SU-DHL-6 (cell line): ENCODE results near the gene AGPAT2.

ENCODE experiments used
- EZH2phosphoT487 ChIP-seq: fragments of 200-600 bp; sonication (generic), shearing (Covaris generic); conservative IDR thresholded peaks from 2 replicates; pipeline ENCODE4 v1.6.1; 2018; ENCODE audit warnings: mild to moderate bottlenecking, antibody characterized with exemption, low read length, moderate library complexity, mixed read lengths
- TF ChIP-seq, protein P1 (sequence below): fragments of 200-600 bp; sonication (generic); IDR thresholded peaks from one replicate; pipeline ENCODE4 v1.5.1; 2017; ENCODE audit warnings: antibody characterized with exemption, mild to moderate bottlenecking, low read length, moderate library complexity; ENCODE audit not compliant: insufficient read depth, poor library complexity, severe bottlenecking

DNA sequence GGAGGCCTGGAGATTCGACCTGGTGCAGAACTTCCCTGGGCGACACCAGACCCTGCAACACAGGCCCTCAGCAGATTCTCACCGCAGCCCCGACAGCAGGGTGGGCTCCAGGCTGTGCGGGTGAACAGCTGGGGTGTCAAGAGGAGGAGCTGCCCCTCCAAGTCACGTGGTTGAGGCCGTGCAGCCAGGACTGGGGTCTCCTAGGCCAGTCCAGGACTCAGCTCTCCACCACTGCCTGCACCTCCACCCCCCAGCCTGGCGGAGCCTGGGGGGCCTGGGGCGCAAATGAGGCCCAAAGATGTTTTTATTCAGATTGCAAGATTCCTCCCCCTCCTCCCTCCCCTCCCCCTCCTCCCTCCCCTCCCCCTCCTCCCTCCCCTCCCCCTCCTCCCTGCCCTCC lies 9.2 kb upstream of the AGPAT2 start:
- TF ChIP-seq, protein P1, sequence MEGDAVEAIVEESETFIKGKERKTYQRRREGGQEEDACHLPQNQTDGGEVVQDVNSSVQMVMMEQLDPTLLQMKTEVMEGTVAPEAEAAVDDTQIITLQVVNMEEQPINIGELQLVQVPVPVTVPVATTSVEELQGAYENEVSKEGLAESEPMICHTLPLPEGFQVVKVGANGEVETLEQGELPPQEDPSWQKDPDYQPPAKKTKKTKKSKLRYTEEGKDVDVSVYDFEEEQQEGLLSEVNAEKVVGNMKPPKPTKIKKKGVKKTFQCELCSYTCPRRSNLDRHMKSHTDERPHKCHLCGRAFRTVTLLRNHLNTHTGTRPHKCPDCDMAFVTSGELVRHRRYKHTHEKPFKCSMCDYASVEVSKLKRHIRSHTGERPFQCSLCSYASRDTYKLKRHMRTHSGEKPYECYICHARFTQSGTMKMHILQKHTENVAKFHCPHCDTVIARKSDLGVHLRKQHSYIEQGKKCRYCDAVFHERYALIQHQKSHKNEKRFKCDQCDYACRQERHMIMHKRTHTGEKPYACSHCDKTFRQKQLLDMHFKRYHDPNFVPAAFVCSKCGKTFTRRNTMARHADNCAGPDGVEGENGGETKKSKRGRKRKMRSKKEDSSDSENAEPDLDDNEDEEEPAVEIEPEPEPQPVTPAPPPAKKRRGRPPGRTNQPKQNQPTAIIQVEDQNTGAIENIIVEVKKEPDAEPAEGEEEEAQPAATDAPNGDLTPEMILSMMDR = no peak
- no peak for TF ChIP-seq EZH2phosphoT487
